Muscle of leg (tissue), 11 donors: ENCODE data around the gene LGI2. TPM values are rescaled to one million over a fixed set of nuclear protein-coding genes. Genes with fewer than 3 reads are reported as not detected.

Source experiments
- DNase-seq: peaks from one replicate; pipeline ENCODE4 v3.0.0; 2013
- H3K27ac ChIP-seq: one replicate; pipeline ENCODE4 v1.5.1; 2013; ENCODE audit warnings: mild to moderate bottlenecking, low read length, control low read depth
- H3K27me3 ChIP-seq: one replicate; pipeline ENCODE4 v1.6.1; 2013; ENCODE audit warnings: low read length; ENCODE audit not compliant: control insufficient read depth, insufficient read depth
- H3K36me3 ChIP-seq: one replicate; pipeline ENCODE4 v1.6.1; 2013; ENCODE audit warnings: low read length; ENCODE audit not compliant: control insufficient read depth, insufficient read depth
- H3K4me1 ChIP-seq: one replicate; pipeline ENCODE4 v1.6.1; 2013; ENCODE audit warnings: low read length; ENCODE audit not compliant: control insufficient read depth, insufficient read depth
- H3K4me3 ChIP-seq: one replicate; pipeline ENCODE4 v1.5.1; 2013; ENCODE audit warnings: low read length, control low read depth
- H3K9me3 ChIP-seq: replicated peaks from 2 replicates; pipeline ENCODE4 v1.6.1; 2013; ENCODE audit warnings: low read depth, low read length; ENCODE audit not compliant: control insufficient read depth
- WGBS: methylation state at CpG from one replicate; pipeline ENCODE4 v1.1.5; 2013; ENCODE audit warnings: missing lambda C conversion rate; ENCODE audit not compliant: insufficient coverage; 5-methylcytosine and 5-hydroxymethylcytosine counted together
- polyA plus RNA-seq, 8 donors: library from polyadenylated mRNA; unstranded; fragments of 120-200 nt; gene quantifications; one replicate each; pipeline versions ENCODE4 v1.2.1 to v1.2.3, GENCODE V29; 2013; ENCODE audit warnings: inconsistent platforms in 1 of 8, low replicate concordance in 1 of 8; ENCODE audit not compliant: insufficient read length in 8 of 8, insufficient read depth in 1 of 8
- total RNA-seq: library from RNA; stranded (reverse); fragments of 120-200 nt; gene quantifications from one replicate; pipeline ENCODE4 v1.2.4, GENCODE V29; 2013

LGI2 gene
- total and polyA plus RNA-seq, 9 donors: 2.6 to 7.3 (median 5.1) TPM

DNA sequence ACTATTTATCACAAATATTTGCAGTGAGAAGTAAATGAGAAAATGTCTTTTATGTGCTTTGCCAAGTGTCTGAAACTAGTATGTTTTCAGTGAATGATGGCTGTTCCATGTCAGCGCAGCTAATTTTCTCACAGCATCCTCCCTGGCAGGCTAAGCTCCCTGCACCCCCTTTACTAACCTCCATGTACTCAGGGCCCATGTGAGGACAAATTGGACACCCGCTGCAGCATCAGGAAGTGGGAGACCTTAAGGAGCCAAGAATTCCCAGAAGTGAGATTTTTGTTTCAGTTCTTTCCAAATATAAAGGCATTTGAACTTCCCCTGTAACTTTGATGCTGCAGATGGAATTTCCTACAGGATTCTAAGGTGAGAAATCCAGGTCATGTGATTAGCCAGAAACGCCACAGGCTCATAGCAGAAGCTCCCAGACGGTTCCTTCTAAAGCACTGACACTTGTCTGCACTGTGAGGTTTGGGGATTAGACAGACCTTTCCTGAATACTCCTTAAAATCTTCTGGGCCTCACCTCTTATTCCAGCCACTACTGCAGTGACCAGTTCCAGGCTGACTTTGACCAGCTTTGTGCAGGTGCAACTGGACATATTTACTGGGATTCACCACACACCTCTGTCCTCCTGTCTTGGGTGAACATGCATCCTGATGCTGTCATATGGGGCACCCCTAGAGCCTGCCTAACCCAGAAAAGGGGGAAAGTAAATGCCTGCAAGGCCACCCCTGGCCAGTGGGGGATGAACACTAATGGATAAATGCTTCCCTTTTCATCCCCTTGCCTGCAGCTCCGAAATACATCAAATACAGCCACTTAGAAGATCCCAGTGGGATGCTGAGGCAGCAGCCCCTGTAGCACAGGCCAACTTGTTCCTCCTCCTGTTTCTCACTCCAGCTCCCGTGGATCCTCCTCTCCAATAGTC is 45.9 kb downstream of the LGI2 start:
- Histone ChIP-seq H3K4me3 (no peak overlapping the region), H3K27me3 (no peaks in the 10 kb centered on the region), H3K4me1 (peaks cover 2% of the 10 kb centered on the region), H3K27ac (no peak overlapping the region), H3K36me3 (no peaks in the 10 kb centered on the region), H3K9me3 (no peaks in the 10 kb centered on the region)
- no peak for DNase-seq
- 13% methylated on average over 1 of the region's 6 CpGs for WGBS

GRCh38 chr4:24980740-24981139 is 50.0 kb downstream of the LGI2 start:
- H3K4me3 ChIP-seq: no peak overlapping the region
- peaks cover 4% of the 10 kb centered on the region for H3K4me1 ChIP-seq
- peaks cover 2% of the 10 kb centered on the region for H3K27me3 ChIP-seq
- 60% methylated on average over 5 of the region's 5 CpGs for WGBS
- DNase-seq: no peak
- no peak overlapping the region for H3K27ac ChIP-seq
- no peaks in the 10 kb centered on the region for H3K36me3 ChIP-seq
- no peaks in the 10 kb centered on the region for H3K9me3 ChIP-seq

DNA sequence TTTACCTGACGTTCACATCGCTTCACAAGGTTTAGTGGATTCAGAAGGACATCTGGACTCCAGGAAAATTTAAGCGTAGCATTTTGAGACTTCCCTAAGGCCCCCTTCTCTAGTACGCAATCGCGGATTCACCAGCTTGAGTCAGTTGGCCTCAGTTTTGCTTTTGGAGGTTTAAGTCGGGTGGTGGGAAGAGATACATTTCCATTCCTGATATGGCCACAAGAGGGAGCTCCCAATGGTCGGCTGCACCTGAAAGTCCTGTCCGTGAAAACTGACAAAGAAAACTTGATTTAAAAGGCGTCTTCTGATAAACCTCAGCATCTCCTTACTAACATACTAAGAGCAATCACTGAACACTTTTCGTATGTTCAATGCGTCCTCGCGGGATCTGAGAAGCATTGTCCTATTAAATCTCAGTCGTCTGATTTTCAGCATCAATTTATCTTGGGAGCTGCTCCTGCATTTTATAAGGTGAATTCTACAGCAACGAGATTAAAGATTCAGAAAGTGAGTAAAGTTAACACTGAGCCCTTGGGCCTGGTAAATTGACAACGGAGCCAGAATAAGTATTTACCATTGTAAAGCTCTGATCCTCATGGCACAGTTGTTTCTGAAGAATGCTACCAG is 50.6 kb downstream of the LGI2 start:
- WGBS: 10% methylated on average over 9 of the region's 17 CpGs
- peak overlapping the region; percentile 9 for H3K4me3 ChIP-seq

GRCh38 chr4:24979554-24979953 is 51.2 kb downstream of the LGI2 start:
- DNase-seq: peak; percentile 92
- H3K36me3 ChIP-seq: no peaks in the 10 kb centered on the region
- WGBS: 73% methylated on average over 3 of the region's 7 CpGs
- peak overlapping the region; percentile 86 for H3K27ac ChIP-seq
- H3K27me3 ChIP-seq: peaks cover 2% of the 10 kb centered on the region
- H3K9me3 ChIP-seq: no peaks in the 10 kb centered on the region
- peaks cover 4% of the 10 kb centered on the region for H3K4me1 ChIP-seq
- H3K4me3 ChIP-seq: no peak overlapping the region

More for the DNA sequence above, 50.6 kb downstream of the LGI2 start:
- DNase-seq: peak; percentile 93
- Histone ChIP-seq H3K27me3 (peaks cover 2% of the 10 kb centered on the region), H3K4me1 (peaks cover 4% of the 10 kb centered on the region), H3K27ac (peak overlapping the region; percentile 86), H3K36me3 (no peaks in the 10 kb centered on the region), H3K9me3 (no peaks in the 10 kb centered on the region)

DNA sequence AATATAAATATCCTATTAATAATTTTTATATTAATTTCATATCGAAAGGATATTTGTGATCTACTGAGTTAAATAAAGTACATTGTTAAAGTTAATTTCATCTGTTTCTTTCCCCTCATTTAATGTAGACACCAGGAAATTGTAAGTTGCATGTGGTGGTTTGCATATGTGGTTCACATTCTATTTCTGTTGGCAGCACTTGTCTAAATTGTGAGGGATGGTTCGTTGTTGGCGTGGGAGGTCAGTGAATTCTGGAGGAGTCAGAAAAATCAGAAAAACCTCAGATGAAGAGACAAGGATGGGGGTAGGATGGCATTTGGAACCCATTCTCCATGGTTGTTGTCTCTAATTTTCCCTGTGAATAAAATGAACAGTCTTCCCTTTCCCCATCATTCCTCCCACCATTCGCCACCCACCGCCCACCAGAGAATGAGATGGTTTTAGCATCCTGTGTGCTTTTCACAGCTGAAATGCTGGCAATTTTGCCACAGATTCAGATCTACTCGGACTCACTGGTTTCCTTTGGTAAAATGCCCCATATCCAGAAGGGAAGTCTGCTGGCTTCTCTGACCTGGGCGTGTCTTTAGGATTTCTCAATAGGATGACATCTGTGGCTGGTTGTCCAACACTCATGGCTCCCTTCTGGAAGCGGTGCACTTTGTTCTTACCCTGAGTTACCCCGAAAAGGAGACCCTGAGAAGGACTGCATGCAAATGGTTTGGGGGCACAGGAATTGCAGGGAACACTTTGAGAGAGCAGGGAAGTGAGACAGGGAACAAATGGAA is 52.3 kb downstream of the LGI2 start:
- no peaks in the 10 kb centered on the region for H3K36me3 ChIP-seq
- peaks cover 7% of the 10 kb centered on the region for H3K27me3 ChIP-seq
- H3K9me3 ChIP-seq: no peaks in the 10 kb centered on the region
- no peak overlapping the region for H3K4me3 ChIP-seq
- H3K27ac ChIP-seq: peak overlapping the region; percentile 86
- no peak for DNase-seq
- 86% methylated on average over 6 of the region's 9 CpGs for WGBS
- peaks cover 4% of the 10 kb centered on the region for H3K4me1 ChIP-seq

DNA sequence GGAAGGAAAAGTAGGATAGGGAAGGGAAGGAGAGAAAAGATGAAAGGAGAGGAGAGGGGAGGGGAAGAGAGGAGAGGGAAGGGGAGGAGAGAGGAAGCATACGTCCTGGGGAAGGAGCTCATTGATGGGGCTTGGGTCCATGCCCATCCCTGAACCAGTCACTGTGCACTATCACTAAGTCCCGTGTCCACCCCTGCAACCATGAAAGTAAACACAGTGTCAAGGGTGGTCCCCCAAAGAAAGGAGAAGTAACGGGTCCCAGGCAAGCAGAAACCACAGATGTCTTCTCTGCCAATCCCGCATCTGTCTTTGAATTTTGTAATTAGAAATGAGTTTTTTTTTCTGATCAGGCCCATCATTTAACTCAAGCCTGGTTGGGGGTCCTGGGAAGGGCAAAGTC is 55.2 kb downstream of the LGI2 start:
- no peak overlapping the region for H3K27ac ChIP-seq

GRCh38 chr4:24973747-24974601 is 56.8 kb downstream of the LGI2 start:
- WGBS: 78% methylated on average over 22 of the region's 24 CpGs
- Histone ChIP-seq H3K27ac (peak overlapping the region; percentile 20), H3K36me3 (no peaks in the 10 kb centered on the region), H3K9me3 (no peaks in the 10 kb centered on the region), H3K4me3 (no peak overlapping the region), H3K27me3 (peaks cover 7% of the 10 kb centered on the region), H3K4me1 (peaks cover 13% of the 10 kb centered on the region)
- DNase-seq: peak; percentile 46

More for the DNA sequence above, 55.2 kb downstream of the LGI2 start:
- WGBS: 32% methylated on average over 2 of the region's 4 CpGs
- H3K9me3 ChIP-seq: no peaks in the 10 kb centered on the region
- peaks cover 7% of the 10 kb centered on the region for H3K27me3 ChIP-seq
- no peak overlapping the region for H3K4me3 ChIP-seq
- H3K36me3 ChIP-seq: no peaks in the 10 kb centered on the region
- peaks cover 8% of the 10 kb centered on the region for H3K4me1 ChIP-seq
- DNase-seq: no peak

DNA sequence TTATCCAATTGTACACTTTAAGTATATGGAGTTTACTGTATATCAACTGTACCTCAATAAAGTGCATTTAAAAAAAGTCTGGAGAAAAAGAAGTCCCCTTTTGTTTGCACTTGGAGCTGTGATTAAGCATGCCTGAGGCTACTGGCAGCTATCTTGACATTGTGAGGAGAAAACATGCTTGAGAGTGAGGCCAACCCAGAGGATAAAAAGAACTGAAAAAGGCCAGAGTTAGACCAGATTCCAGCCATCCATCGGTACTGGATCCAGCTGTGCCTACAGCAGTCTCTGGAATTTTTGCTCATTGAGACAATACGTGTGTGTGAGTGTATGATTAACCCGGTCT is 57.4 kb downstream of the LGI2 start:
- no peak overlapping the region for H3K27ac ChIP-seq
- H3K4me1 ChIP-seq: peaks cover 17% of the 10 kb centered on the region
- H3K36me3 ChIP-seq: no peaks in the 10 kb centered on the region
- DNase-seq: no peak
- whole genome bisulfite sequencing: 29% methylated on average over 2 of the region's 3 CpGs
- H3K4me3 ChIP-seq: no peak overlapping the region
- peaks cover 7% of the 10 kb centered on the region for H3K27me3 ChIP-seq
- H3K9me3 ChIP-seq: no peaks in the 10 kb centered on the region

- H3K36me3 ChIP-seq: no peaks in the 10 kb centered on the region
Measured at GRCh38 chr4:24971192-24971591, 59.6 kb downstream of the LGI2 start.

More at GRCh38 chr4:24971192-24971591, 59.6 kb downstream of the LGI2 start:
- 81% methylated on average over 6 of the region's 7 CpGs for WGBS
- H3K27ac ChIP-seq: no peak overlapping the region
- H3K9me3 ChIP-seq: no peaks in the 10 kb centered on the region
- H3K4me1 ChIP-seq: peaks cover 17% of the 10 kb centered on the region
- no peak overlapping the region for H3K4me3 ChIP-seq
- no peak for DNase-seq
- peaks cover 7% of the 10 kb centered on the region for H3K27me3 ChIP-seq
